HEK293T (cell line): ENCODE results near the gene SLC47A2.

ENCODE experiments used
- FOXM1 ChIP-seq: fragments of 450-650 bp; IDR thresholded peaks from 2 replicates; pipeline ENCODE4 v1.6.1; 2017; ENCODE audit warnings: mild to moderate bottlenecking, borderline replicate concordance
- L3MBTL2 ChIP-seq: fragments of 450-650 bp; conservative IDR thresholded peaks from 2 replicates; pipeline ENCODE4 v1.6.1; 2016; ENCODE audit warnings: mild to moderate bottlenecking
- NFRKB ChIP-seq: fragments of 450-650 bp; IDR thresholded peaks from 2 replicates; pipeline ENCODE4 v1.6.1; 2016; ENCODE audit warnings: mild to moderate bottlenecking, moderate library complexity
- PKNOX1 ChIP-seq: fragments of 450-650 bp; IDR thresholded peaks from 2 replicates; pipeline ENCODE4 v1.6.1; 2016
- SUZ12 ChIP-seq: fragments of 450-650 bp; IDR thresholded peaks from 2 replicates; pipeline ENCODE4 v1.6.1; 2016; ENCODE audit warnings: mild to moderate bottlenecking
- TARDBP ChIP-seq: fragments of 450-650 bp; IDR thresholded peaks from 2 replicates; pipeline ENCODE4 v1.6.1; 2016

- TF ChIP-seq TARDBP (no peak), FOXM1 (no peak), PKNOX1 (no peak), SUZ12 (no peak), NFRKB (no peak), L3MBTL2 (no peak)
Measured at GRCh38 chr17:19720210-19720475, 3.8 kb upstream of the SLC47A2 start.
